Measurements from ENCODE around the gene RAD51B.

DNA sequence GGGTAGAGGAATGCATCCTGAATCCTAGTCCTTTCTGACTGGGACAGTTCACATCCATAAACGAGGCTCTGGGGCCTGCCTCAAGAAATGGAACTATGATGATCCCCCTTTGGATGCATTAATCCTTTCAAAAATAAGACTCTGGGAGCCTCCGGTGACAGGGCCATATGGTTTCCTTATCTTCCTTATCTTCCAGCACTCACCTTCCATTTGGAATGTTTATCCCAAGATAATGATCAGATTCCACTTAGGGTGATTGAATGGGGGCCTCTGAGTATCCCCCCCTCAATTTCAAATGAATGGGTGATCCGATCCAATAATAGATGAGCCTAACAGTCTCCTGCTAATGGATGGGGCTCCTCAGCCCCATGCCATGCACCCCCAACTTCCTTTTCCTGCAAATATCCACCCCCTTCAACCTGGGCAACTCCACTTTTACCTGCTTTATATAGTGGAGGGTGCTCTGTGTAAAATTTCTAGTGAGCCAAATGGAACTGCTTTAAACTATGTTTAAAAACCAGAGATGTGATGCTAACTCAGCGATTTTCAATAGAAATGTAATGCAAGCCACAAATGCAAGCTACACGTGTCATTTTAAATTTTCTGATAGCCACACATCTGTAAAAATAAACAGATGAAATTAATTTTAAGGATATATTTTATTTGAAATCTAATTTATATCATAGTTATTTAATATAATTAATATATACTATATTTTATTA is 815.5 kb downstream of the RAD51B start:
- TF ChIP-seq WT1 (tag by site-specific recombination; IDR thresholded peaks at IDR 0.05) (no peak), HOXD13 (CRISPR knock-in tag; IDR thresholded peaks at IDR 0.05; ENCODE audit: borderline replicate concordance) (no peak), ZNF558 (tag by site-specific recombination; IDR thresholded peaks at IDR 0.05) (no peak), ZNF274 (IDR thresholded peaks at IDR 0.05; ENCODE audit: low read length) (no peak), ZNF274 (tag by site-specific recombination; IDR thresholded peaks at IDR 0.05; ENCODE audit: borderline replicate concordance) (no peak), ZEB2 (tag by site-specific recombination; IDR thresholded peaks at IDR 0.05) (no peak)
- TF ChIP-seq, protein P1, sequence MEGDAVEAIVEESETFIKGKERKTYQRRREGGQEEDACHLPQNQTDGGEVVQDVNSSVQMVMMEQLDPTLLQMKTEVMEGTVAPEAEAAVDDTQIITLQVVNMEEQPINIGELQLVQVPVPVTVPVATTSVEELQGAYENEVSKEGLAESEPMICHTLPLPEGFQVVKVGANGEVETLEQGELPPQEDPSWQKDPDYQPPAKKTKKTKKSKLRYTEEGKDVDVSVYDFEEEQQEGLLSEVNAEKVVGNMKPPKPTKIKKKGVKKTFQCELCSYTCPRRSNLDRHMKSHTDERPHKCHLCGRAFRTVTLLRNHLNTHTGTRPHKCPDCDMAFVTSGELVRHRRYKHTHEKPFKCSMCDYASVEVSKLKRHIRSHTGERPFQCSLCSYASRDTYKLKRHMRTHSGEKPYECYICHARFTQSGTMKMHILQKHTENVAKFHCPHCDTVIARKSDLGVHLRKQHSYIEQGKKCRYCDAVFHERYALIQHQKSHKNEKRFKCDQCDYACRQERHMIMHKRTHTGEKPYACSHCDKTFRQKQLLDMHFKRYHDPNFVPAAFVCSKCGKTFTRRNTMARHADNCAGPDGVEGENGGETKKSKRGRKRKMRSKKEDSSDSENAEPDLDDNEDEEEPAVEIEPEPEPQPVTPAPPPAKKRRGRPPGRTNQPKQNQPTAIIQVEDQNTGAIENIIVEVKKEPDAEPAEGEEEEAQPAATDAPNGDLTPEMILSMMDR (tag by site-specific recombination; IDR thresholded peaks at IDR 0.05): no peak

Measured in HEK293 (cell line).